SK-N-SH (cell line): ENCODE data around the gene OOSP1. TPM values are rescaled to one million over a fixed set of nuclear protein-coding genes. Genes with fewer than 3 reads are reported as not detected.

Source experiments
- CTCF ChIA-PET: fragments of 300-600, 350-600 bp; formaldehyde crosslinking; extraction: SDS; loops from one replicate; lab custom pipeline; 2021; lab: Yijun Ruan, JAX
- POLR2A ChIA-PET: fragments of 350-600 bp; sonication (Branson Sonifier 250); formaldehyde crosslinking; extraction: SDS; loops from one replicate; lab custom pipeline; 2020; ENCODE audit warnings: antibody characterized with exemption, inconsistent platforms; lab: Yijun Ruan, JAX
- DNase-seq: peaks from one replicate; pipeline ENCODE4 v3.0.0; 2012
- H2AFZ ChIP-seq: fragments of 200-600 bp; sonication (generic); 2 replicates; pipeline ENCODE4 v1.8.1; 2016; ENCODE audit warnings: antibody characterized with exemption, mild to moderate bottlenecking, low read depth
- H3F3A ChIP-seq: fragments of 200-600 bp; sonication (generic); replicated peaks from 2 replicates; pipeline ENCODE3; 2016; ENCODE audit warnings: antibody characterized with exemption, mild to moderate bottlenecking; ENCODE audit not compliant: insufficient read depth
- H3K27ac ChIP-seq, 2 experiments: fragments of 200-500 bp in 1 of 2; fragments of 200-600 bp in 1 of 2; sonication (Bioruptor generic) in 1 of 2; sonication (generic), shearing (Covaris generic) in 1 of 2; 2 replicates each; pipeline versions ENCODE4 v1.5.1 to v1.6.1; 2014 to 2016; ENCODE audit warnings: low read depth in 2 of 2, inconsistent platforms in 1 of 2, low read length in 1 of 2, mild to moderate bottlenecking in 1 of 2, mixed read lengths in 1 of 2
- H3K27me3 ChIP-seq: fragments of 200-600 bp; sonication (generic), shearing (Covaris generic); 2 replicates; pipeline ENCODE4 v1.6.1; 2016; ENCODE audit warnings: mixed run types; ENCODE audit not compliant: insufficient read depth
- H3K36me3 ChIP-seq, 2 experiments: fragments of 200-500 bp in 1 of 2; fragments of 200-600 bp in 1 of 2; sonication (Bioruptor generic) in 1 of 2; sonication (generic) in 1 of 2; replicated peaks in 1 of 2; 2 replicates each; pipeline versions ENCODE3 to v1.5.1; 2014 to 2016; ENCODE audit warnings: low read length in 1 of 2, mild to moderate bottlenecking in 1 of 2; ENCODE audit not compliant: insufficient read depth in 2 of 2, control insufficient read depth in 1 of 2
- H3K4me1 ChIP-seq, 2 experiments: fragments of 200-500 bp in 1 of 2; fragments of 200-600 bp in 1 of 2; sonication (Bioruptor generic) in 1 of 2; sonication (generic), shearing (Covaris generic) in 1 of 2; 2 replicates each; pipeline versions ENCODE4 v1.5.1 to v1.6.1; 2014 to 2016; ENCODE audit warnings: low read depth in 1 of 2, low read length in 1 of 2, mixed run types in 1 of 2; ENCODE audit not compliant: insufficient read depth in 2 of 2, control insufficient read depth in 1 of 2
- H3K4me2 ChIP-seq: fragments of 200-600 bp; sonication (generic), shearing (Covaris generic); 2 replicates; pipeline ENCODE4 v1.6.1; 2017; ENCODE audit warnings: mixed run types
- H3K4me3 ChIP-seq, 2 experiments: fragments of 200-500 bp in 1 of 2; fragments of 200-600 bp in 1 of 2; sonication (Bioruptor generic) in 1 of 2; sonication (generic), shearing (Covaris generic) in 1 of 2; 2 replicates each; pipeline versions ENCODE4 v1.5.1 to v1.8.1; 2014 to 2016; ENCODE audit warnings: low read depth in 2 of 2, inconsistent platforms in 1 of 2, low read length in 1 of 2, mild to moderate bottlenecking in 1 of 2, mixed read lengths in 1 of 2, moderate library complexity in 1 of 2
- H3K79me2 ChIP-seq: fragments of 200-600 bp; sonication (generic); 2 replicates; pipeline ENCODE4 v1.8.1; 2017; ENCODE audit warnings: mild to moderate bottlenecking; ENCODE audit not compliant: insufficient read depth
- H3K9ac ChIP-seq: fragments of 200-600 bp; sonication (generic); 2 replicates; pipeline ENCODE4 v1.6.1; 2017; ENCODE audit warnings: mixed run types
- H3K9me2 ChIP-seq: fragments of 200-600 bp; sonication (generic); 2 replicates; pipeline ENCODE4 v1.6.1; 2017; ENCODE audit warnings: mixed run types
- H3K9me3 ChIP-seq: fragments of 200-600 bp; sonication (generic); 2 replicates; pipeline ENCODE4 v1.6.1; 2017; ENCODE audit warnings: mixed run types, mild to moderate bottlenecking, moderate library complexity
- H4K20me1 ChIP-seq: fragments of 200-600 bp; sonication (generic); 2 replicates; pipeline ENCODE4 v1.6.1; 2017; ENCODE audit warnings: mild to moderate bottlenecking, mixed run types; ENCODE audit not compliant: insufficient read depth
- CHD2 ChIP-seq: fragments of 150-350 bp; IDR thresholded peaks from 2 replicates; pipeline ENCODE4 v1.6.1; 2018; ENCODE audit warnings: low read length; ENCODE audit not compliant: partially characterized antibody
- EP300 ChIP-seq, 2 experiments: IDR thresholded peaks; 2 replicates each; pipeline versions ENCODE4 v1.4.0 to v1.6.1; 2012; ENCODE audit warnings: borderline replicate concordance in 1 of 2, low read depth in 1 of 2, low read length in 1 of 2
- FOXM1 ChIP-seq: IDR thresholded peaks from 2 replicates; pipeline ENCODE4 v1.4.0; 2012; ENCODE audit warnings: low read depth, mild to moderate bottlenecking
- JUND ChIP-seq: IDR thresholded peaks from 2 replicates; pipeline ENCODE4 v1.4.0; 2012
- MEF2A ChIP-seq: IDR thresholded peaks from 2 replicates; pipeline ENCODE4 v1.4.0; 2012; ENCODE audit warnings: low read depth, borderline replicate concordance
- MXI1 ChIP-seq: IDR thresholded peaks from 2 replicates; pipeline ENCODE4 v1.6.1; 2012; ENCODE audit warnings: mild to moderate bottlenecking, low read depth, low read length, improper control_type of control experiment
- POLR2AphosphoS5 ChIP-seq: IDR thresholded peaks from 2 replicates; pipeline ENCODE4 v1.6.1; 2012; ENCODE audit warnings: low read depth, low read length
- RAD21 ChIP-seq: IDR thresholded peaks from 2 replicates; pipeline ENCODE4 v1.6.1; 2012; ENCODE audit warnings: mild to moderate bottlenecking, low read length
- RCOR1 ChIP-seq: fragments of 150-350 bp; IDR thresholded peaks from 2 replicates; pipeline ENCODE4 v1.6.1; 2017; ENCODE audit warnings: antibody characterized with exemption, low read length
- RXRA ChIP-seq: IDR thresholded peaks from 2 replicates; pipeline ENCODE4 v1.4.0; 2012; ENCODE audit warnings: low read depth, mild to moderate bottlenecking, borderline replicate concordance
- SMC3 ChIP-seq: IDR thresholded peaks from 2 replicates; pipeline ENCODE4 v1.6.1; 2012; ENCODE audit warnings: low read depth, low read length, improper control_type of control experiment
- TAF1 ChIP-seq: IDR thresholded peaks from 2 replicates; pipeline ENCODE4 v1.6.1; 2012; ENCODE audit warnings: low read depth, mild to moderate bottlenecking, low read length, moderate library complexity, borderline replicate concordance
- TCF12 ChIP-seq: IDR thresholded peaks from 2 replicates; pipeline ENCODE4 v1.4.0; 2012
- TEAD4 ChIP-seq: IDR thresholded peaks from 2 replicates; pipeline ENCODE4 v1.4.0; 2012; ENCODE audit warnings: mild to moderate bottlenecking, borderline replicate concordance; ENCODE audit not compliant: insufficient read depth
- WGBS: methylation state at CpG from one replicate; pipeline ENCODE4 v1.1.6; 2017; ENCODE audit warnings: low lambda C conversion rate; 5-methylcytosine and 5-hydroxymethylcytosine counted together
- polyA plus RNA-seq, 3 experiments: library from polyadenylated mRNA; depleted of rRNA; stranded (reverse); fragments of >200 nt; gene quantifications; 2 replicates each; pipeline ENCODE4 v1.2.3, GENCODE V29; 2012
- TF ChIP-seq, protein P1 (sequence below): fragments of 150-350 bp; IDR thresholded peaks from 2 replicates; pipeline ENCODE4 v1.6.1; 2017; ENCODE audit warnings: antibody characterized with exemption, low read length, low read depth, borderline replicate concordance
- TF ChIP-seq, protein P2 (sequence below): IDR thresholded peaks from 2 replicates; pipeline ENCODE4; 2012
- TF ChIP-seq, protein P3 (sequence below): fragments of 200-600 bp; sonication (generic); IDR thresholded peaks from 2 replicates; pipeline ENCODE4 v1.6.1; 2017; ENCODE audit warnings: antibody characterized with exemption, mild to moderate bottlenecking, moderate library complexity
- TF ChIP-seq, protein P4 (sequence below): IDR thresholded peaks from 2 replicates; pipeline ENCODE4 v1.4.0; 2012; ENCODE audit warnings: low read depth, borderline replicate concordance
- TF ChIP-seq, protein P5 (sequence below): IDR thresholded peaks from 2 replicates; pipeline ENCODE4 v1.6.1; 2012; ENCODE audit warnings: mild to moderate bottlenecking, low read depth, low read length, moderate library complexity

OOSP1 gene
- polyA plus RNA-seq, 1 of the 3 experiments (the other 2 are of a cell fraction), result not detected

DNA sequence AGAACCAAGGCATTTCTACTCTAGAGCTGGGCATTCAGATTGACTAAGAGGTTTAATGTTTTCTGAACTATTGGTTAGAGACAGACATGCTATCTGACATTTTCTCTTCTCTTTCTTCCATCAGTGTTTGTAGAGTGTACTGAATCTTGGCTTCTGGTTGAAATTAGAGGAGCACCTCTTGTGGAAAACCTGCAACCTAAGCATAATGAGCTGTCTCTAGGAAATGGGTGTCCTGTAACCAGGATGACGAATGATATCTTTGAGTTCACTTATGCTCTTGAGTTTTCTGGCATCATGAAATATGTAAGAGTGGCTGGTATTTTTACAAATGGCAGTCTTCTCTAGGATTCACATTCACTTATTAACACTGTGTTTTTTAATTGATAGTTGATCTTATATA, 45.0 kb downstream of the OOSP1 start:
- no peak overlapping the region for H3K4me3 ChIP-seq
- no peaks in the 10 kb centered on the region for H3K9me2 ChIP-seq
- no peak for DNase-seq
- no peak overlapping the region for H2AFZ ChIP-seq
- no peaks in the 10 kb centered on the region for H3K9me3 ChIP-seq
- TF ChIP-seq JUND (no peak), TEAD4 (no peak), FOXM1 (no peak), RCOR1 (no peak), CHD2 (no peak), MEF2A (no peak), RXRA (no peak), MXI1 (no peak), TAF1 (no peak), RAD21 (no peak), EP300 (IDR thresholded peaks at IDR 0.05; ENCODE audit: borderline replicate concordance in 1 of 2, low read depth in 1 of 2, low read length in 1 of 2) (no peak), SMC3 (no peak), TCF12 (no peak), POLR2AphosphoS5 (no peak)
- TF ChIP-seq, protein P1, sequence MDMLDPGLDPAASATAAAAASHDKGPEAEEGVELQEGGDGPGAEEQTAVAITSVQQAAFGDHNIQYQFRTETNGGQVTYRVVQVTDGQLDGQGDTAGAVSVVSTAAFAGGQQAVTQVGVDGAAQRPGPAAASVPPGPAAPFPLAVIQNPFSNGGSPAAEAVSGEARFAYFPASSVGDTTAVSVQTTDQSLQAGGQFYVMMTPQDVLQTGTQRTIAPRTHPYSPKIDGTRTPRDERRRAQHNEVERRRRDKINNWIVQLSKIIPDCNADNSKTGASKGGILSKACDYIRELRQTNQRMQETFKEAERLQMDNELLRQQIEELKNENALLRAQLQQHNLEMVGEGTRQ, result no peak
- TF ChIP-seq, protein P2, sequence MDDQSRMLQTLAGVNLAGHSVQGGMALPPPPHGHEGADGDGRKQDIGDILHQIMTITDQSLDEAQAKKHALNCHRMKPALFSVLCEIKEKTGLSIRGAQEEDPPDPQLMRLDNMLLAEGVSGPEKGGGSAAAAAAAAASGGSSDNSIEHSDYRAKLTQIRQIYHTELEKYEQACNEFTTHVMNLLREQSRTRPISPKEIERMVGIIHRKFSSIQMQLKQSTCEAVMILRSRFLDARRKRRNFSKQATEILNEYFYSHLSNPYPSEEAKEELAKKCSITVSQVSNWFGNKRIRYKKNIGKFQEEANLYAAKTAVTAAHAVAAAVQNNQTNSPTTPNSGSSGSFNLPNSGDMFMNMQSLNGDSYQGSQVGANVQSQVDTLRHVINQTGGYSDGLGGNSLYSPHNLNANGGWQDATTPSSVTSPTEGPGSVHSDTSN, result no peak
- TF ChIP-seq, protein P3, sequence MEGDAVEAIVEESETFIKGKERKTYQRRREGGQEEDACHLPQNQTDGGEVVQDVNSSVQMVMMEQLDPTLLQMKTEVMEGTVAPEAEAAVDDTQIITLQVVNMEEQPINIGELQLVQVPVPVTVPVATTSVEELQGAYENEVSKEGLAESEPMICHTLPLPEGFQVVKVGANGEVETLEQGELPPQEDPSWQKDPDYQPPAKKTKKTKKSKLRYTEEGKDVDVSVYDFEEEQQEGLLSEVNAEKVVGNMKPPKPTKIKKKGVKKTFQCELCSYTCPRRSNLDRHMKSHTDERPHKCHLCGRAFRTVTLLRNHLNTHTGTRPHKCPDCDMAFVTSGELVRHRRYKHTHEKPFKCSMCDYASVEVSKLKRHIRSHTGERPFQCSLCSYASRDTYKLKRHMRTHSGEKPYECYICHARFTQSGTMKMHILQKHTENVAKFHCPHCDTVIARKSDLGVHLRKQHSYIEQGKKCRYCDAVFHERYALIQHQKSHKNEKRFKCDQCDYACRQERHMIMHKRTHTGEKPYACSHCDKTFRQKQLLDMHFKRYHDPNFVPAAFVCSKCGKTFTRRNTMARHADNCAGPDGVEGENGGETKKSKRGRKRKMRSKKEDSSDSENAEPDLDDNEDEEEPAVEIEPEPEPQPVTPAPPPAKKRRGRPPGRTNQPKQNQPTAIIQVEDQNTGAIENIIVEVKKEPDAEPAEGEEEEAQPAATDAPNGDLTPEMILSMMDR, result no peak
- TF ChIP-seq, protein P4, sequence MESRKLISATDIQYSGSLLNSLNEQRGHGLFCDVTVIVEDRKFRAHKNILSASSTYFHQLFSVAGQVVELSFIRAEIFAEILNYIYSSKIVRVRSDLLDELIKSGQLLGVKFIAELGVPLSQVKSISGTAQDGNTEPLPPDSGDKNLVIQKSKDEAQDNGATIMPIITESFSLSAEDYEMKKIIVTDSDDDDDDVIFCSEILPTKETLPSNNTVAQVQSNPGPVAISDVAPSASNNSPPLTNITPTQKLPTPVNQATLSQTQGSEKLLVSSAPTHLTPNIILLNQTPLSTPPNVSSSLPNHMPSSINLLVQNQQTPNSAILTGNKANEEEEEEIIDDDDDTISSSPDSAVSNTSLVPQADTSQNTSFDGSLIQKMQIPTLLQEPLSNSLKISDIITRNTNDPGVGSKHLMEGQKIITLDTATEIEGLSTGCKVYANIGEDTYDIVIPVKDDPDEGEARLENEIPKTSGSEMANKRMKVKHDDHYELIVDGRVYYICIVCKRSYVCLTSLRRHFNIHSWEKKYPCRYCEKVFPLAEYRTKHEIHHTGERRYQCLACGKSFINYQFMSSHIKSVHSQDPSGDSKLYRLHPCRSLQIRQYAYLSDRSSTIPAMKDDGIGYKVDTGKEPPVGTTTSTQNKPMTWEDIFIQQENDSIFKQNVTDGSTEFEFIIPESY, result no peak
- TF ChIP-seq, protein P5, sequence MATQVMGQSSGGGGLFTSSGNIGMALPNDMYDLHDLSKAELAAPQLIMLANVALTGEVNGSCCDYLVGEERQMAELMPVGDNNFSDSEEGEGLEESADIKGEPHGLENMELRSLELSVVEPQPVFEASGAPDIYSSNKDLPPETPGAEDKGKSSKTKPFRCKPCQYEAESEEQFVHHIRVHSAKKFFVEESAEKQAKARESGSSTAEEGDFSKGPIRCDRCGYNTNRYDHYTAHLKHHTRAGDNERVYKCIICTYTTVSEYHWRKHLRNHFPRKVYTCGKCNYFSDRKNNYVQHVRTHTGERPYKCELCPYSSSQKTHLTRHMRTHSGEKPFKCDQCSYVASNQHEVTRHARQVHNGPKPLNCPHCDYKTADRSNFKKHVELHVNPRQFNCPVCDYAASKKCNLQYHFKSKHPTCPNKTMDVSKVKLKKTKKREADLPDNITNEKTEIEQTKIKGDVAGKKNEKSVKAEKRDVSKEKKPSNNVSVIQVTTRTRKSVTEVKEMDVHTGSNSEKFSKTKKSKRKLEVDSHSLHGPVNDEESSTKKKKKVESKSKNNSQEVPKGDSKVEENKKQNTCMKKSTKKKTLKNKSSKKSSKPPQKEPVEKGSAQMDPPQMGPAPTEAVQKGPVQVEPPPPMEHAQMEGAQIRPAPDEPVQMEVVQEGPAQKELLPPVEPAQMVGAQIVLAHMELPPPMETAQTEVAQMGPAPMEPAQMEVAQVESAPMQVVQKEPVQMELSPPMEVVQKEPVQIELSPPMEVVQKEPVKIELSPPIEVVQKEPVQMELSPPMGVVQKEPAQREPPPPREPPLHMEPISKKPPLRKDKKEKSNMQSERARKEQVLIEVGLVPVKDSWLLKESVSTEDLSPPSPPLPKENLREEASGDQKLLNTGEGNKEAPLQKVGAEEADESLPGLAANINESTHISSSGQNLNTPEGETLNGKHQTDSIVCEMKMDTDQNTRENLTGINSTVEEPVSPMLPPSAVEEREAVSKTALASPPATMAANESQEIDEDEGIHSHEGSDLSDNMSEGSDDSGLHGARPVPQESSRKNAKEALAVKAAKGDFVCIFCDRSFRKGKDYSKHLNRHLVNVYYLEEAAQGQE, result no peak
- no peak overlapping the region for H3K9ac ChIP-seq
- CTCF ChIA-PET, result no interaction called here
- H3K27me3 ChIP-seq, result no peaks in the 10 kb centered on the region
- 4% methylated on average over 1 of the region's 1 CpG for WGBS
- no peak overlapping the region for H3K27ac ChIP-seq
- H3K4me2 ChIP-seq, result no peak overlapping the region
- no peaks in the 10 kb centered on the region for H3K36me3 ChIP-seq
- no peaks in the 10 kb centered on the region for H3K4me1 ChIP-seq
- no peaks in the 10 kb centered on the region for H4K20me1 ChIP-seq
- POLR2A ChIA-PET, result no interaction called here
- no peaks in the 10 kb centered on the region for H3F3A ChIP-seq
- no peaks in the 10 kb centered on the region for H3K79me2 ChIP-seq
